Activated CD4-positive, alpha-beta T cell treated with anti-CD3 and anti-CD28 coated beads, Interleukin-2, amount 50 U/mL, for 4 hours (primary cell): ENCODE data around the gene UBE2F.
"Not testable (repeated sequence)": the region's sequence is repeated elsewhere in the genome, so short reads cannot be mapped to it uniquely, and the experiment has no call there.

Experiments used
- DNase-seq, 2 experiments: peaks; one replicate each; pipeline ENCODE4 v3.0.0-alpha.2; 2020

UBE2F gene

GRCh38 chr2:238057696-238058575, 91.1 kb downstream of the UBE2F start:
- not testable (repeated sequence) for DNase-seq

DNA sequence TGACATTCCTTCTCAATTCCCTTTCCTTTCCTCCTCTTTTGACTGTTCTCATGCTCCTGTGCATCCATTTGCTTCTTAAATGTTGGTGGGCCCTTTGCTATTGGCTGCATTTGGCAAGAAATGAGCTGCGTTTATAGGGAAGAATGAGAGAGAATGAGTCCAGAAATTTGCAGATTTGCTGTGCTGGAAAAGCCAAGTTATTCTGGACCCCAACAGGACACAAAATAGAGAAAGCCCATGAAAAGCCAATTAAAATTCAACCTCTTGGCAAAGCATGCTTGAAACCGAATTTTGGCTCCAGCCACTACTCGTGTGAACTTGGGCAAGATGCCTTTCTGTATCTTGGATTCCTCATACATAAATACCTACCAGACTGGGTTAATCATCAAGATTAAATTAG, 92.7 kb downstream of the UBE2F start:
- DNase-seq: no peak

DNA sequence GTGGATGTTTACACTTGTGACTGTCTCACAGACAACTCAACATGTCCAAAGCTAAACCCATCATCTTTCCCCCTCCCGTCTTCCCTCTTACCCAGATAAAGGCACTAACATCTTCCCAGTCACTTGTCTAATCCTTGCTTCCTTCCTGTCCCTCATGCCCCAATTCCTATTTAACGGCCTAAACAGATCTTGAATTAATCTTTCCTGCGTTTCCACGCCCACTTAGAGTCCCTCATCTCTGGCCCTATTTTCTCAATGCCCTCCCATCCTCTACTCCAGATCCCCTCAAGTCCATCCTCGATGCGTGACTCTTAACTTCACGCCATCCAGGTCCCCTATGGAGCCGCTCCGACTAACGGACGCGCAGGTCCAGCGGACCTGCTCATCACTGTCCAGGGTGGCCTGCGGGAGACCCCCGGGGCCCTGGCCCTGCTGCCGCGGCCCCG, 93.3 kb downstream of the UBE2F start:
- DNase-seq: no peak

DNA sequence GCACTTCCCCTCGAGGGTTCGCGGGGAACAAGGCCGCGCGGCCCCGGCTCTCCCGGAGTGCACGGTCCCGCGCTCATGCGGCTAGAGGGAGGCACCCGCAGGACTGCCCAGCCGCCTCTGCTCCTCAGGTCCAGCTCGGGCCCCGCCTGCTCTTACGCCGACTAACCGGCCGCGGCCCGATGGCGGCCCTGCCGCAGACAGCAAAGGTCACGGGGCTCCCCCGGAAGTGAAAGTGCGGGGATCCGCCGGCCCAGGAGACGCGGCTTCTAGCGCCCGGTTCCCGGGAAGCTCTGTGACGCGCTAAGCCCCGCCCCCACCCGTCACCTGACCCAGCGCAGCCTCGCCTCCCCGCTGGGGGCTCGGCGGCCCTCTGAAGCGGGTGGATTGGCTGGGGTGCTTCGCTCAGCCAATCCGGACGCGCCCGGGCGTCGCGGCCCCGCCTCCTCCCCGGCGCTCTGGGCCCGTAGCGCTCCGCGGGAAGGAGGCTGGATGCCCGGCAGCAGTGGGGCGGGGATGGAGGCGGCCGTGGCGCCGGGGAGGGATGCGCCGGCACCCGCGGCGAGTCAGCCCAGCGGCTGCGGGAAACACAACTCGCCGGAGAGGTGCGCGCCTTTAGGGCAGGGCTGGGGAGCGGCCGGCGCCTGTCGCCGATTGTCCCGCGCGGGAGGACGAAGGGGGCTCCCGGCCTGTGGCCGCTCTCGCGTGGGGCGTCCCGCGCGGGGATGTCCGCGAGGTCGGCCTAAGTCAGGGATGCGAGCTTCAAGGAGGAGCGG, 93.9 kb downstream of the UBE2F start, which contains the start of gene SCLY:
Gene SCLY (plus strand): TSS at position 460 of the 773 bp plus-strand sequence. CDS start 54 bp downstream, at position 514.
- DNase-seq: peak; percentile 96 to 97

GRCh38 chr2:238061315-238062202, 94.7 kb downstream of the UBE2F start:
- DNase-seq: peak; percentile 3 to 20

GRCh38 chr2:238063414-238064189, 96.8 kb downstream of the UBE2F start:
- no peak for DNase-seq

- DNase-seq: no peak
These were observed 97.6 kb downstream of the UBE2F start for GRCh38 chr2:238064376-238064775.

- no peak for DNase-seq
These were observed 98.4 kb downstream of the UBE2F start for GRCh38 chr2:238065071-238065846.

DNA sequence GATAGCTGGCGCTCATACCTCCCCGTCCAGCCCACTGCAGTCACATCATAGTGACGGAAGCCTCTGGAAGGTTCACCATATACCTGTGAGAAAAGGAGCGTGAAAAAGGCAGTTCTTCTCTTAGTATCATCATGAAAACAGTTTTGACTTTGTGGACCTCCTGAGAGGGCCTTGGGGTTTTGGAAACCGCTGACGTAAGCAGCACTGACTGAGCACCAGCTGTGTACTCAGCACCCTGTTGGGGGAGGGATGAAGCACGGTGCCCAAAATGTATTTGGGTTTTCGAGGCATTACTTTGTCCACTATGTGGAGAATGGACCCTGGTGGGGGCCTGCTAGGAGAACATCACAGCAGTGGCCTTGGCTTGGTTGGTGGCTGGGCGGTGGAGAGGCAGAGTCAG, 99.4 kb downstream of the UBE2F start:
- no peak for DNase-seq

GRCh38 chr2:238066718-238067117, 99.9 kb downstream of the UBE2F start:
- not testable (repeated sequence) for DNase-seq

DNA sequence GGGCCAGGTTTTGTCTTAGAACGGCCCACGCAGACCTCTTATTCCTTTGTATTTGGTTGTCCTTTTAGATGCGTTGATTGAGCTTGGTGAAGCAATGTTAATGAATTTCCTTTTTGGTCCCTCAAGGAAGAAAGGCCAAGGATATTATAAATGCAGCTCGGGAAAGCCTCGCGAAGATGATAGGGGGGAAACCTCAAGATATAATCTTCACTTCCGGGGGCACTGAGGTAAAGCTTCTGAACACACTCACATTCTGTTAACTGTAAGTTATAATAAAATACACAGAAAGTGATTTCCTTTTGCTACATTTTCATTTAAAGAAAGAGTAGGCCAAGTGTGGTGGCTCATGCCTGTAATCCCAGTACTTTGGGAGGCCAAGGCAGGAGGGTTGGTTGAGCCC, 101.1 kb downstream of the UBE2F start:
- DNase-seq: no peak

DNA sequence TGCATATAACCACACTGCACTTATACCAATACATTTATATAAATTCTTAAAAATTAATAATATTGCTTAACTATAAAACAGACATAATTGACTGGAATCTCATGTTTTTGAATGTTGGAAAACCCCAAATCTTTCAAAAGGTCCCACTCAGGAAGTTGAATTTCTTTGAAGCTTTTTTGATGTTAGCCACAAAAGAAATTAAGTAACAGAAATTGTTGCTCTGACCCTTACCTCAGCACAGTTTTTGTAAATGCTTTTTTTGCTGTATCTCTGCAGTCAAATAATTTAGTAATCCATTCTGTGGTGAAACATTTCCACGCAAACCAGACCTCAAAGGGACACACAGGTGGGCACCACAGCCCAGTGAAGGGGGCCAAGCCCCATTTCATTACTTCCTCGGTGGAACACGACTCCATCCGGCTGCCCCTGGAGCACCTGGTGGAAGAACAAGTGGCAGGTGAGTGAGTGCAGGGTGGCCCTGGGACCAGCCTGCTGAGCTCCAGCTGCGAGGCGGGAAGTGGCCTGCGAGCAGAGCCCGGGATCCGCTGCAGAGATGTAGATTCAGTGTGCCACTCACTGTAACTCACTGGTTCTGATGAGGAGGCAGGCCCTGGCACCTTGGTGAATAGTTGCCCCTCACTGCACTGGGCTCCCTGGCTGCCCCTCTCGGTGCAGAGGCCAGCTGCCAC, 102.4 kb downstream of the UBE2F start:
- DNase-seq: no peak

GRCh38 chr2:238069877-238070276, 103.1 kb downstream of the UBE2F start:
- no peak for DNase-seq

DNA sequence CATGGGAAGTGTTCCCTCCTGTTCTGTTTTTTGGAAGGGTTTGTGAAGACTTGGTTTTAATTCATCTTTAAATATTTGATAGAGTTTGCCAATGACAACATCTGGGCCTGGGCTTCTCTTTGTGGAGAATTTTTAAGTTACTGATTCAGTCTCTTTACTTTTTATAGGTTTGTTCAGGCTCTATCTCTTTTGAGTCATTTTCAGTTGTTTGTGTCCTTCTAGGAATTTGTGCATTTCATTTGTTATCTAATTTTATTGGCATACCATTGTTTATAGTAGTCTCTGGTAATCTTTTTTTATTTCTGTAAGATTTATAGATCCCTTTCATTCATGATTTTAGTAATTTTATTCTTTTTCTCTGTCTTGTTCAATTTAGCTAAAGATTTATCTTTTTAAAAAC, 108.6 kb downstream of the UBE2F start:
- DNase-seq: no peak

GRCh38 chr2:238077292-238077691, 110.5 kb downstream of the UBE2F start:
- no peak for DNase-seq

DNA sequence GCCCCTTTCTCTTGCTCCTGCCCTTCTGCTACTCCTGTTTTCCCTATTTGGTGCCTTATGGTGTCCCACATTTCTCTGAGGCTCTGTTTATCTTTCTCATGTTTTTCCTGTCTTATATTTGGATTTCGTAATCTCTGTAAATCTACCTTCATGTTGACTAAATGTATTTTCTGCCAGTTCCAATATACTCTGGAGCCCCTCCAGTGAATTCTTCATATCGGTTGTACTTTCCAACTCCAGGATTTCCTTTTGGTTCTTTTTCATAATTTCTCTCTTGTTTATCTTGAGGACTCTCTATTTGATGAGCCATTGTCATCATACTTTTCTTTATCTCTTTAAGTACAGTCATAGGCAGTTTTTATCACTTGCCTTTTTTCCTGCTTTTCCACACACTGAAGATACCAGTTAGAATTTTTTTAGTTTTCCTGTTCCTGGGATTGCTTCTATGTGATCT, 113.1 kb downstream of the UBE2F start:
- no peak for DNase-seq

DNA sequence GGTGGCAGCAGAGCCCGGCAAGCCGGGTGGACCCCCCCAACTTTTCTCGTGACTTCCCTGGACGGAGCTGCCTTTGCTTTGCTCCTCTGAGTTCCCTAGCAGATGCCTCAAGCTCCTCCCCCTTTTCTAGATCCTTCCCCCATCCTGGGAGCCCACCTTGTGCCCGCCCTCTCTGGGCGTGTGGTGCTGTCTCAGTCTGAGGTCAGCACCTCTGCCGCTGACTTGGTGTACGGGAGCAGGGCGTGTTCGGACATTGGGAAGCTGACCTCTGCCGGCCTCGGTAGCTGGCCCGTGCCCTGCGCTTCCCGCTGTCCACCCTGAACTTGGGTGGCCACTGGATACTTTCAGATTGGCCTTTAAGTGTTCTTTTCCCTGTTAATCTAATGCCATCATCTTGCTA, 113.7 kb downstream of the UBE2F start:
- no peak for DNase-seq

- no peak for DNase-seq
These were observed 114.3 kb downstream of the UBE2F start for GRCh38 chr2:238081150-238081549.

GRCh38 chr2:238081561-238081960, 114.7 kb downstream of the UBE2F start:
- no peak for DNase-seq

- no peak for DNase-seq
These were observed 115.3 kb downstream of the UBE2F start for GRCh38 chr2:238082151-238082550.
